Spinal cord (tissue), 10 donors: Measurements from ENCODE around the gene TSHZ3. TPM values are rescaled to one million over a fixed set of nuclear protein-coding genes. Genes with fewer than 3 reads are reported as not detected.
A peak's percentile ranks its signal among the peaks of the same experiment; 100 is the strongest.

Experiments used
- DNase-seq, 6 donors: peaks; one replicate each; pipeline versions ENCODE4 v3.0.0 to v3.0.0-alpha.2; 2013 to 2015; ENCODE audit warnings: low spot score in 6 of 6, low read depth in 4 of 6
- H3K27ac ChIP-seq: one replicate; pipeline ENCODE4 v1.5.1; 2013; ENCODE audit warnings: low read depth, low read length, control low read depth
- H3K27me3 ChIP-seq: one replicate; pipeline ENCODE4 v1.6.1; 2013; ENCODE audit warnings: low read length; ENCODE audit not compliant: control insufficient read depth, insufficient read depth
- H3K36me3 ChIP-seq: one replicate; pipeline ENCODE4 v1.6.1; 2013; ENCODE audit warnings: low read length; ENCODE audit not compliant: control insufficient read depth, insufficient read depth
- H3K4me1 ChIP-seq: one replicate; pipeline ENCODE4 v1.6.1; 2013; ENCODE audit warnings: low read length; ENCODE audit not compliant: control insufficient read depth, insufficient read depth
- H3K4me3 ChIP-seq: one replicate; pipeline ENCODE4 v1.5.1; 2013; ENCODE audit warnings: low read depth, low read length, control low read depth
- H3K9me3 ChIP-seq: one replicate; pipeline ENCODE4 v1.6.1; 2013; ENCODE audit warnings: low read length; ENCODE audit not compliant: control insufficient read depth, insufficient read depth
- WGBS: methylation state at CpG from one replicate; pipeline ENCODE4 v1.1.5; 2013; ENCODE audit warnings: missing lambda C conversion rate; ENCODE audit not compliant: insufficient coverage; 5-methylcytosine and 5-hydroxymethylcytosine counted together
- polyA plus RNA-seq, 2 donors: library from polyadenylated mRNA; unstranded; fragments of 120-200 nt; gene quantifications; one replicate each; pipeline ENCODE4 v1.2.1, GENCODE V29; 2013; ENCODE audit not compliant: insufficient read length in 2 of 2
- total RNA-seq, 2 donors: library from RNA; depleted of rRNA in 1 of 2; stranded (reverse); fragments of 120-200 nt in 1 of 2; fragments of >200 nt in 1 of 2; gene quantifications; one replicate each; pipeline versions ENCODE4 v1.2.3 to v1.2.4, GENCODE V29; 2013 to 2014
- donor health status: healthy.

The TSHZ3 gene
- total and polyA plus RNA-seq, 4 donors = 10.9 to 38.7 (median 27.8) TPM

DNA sequence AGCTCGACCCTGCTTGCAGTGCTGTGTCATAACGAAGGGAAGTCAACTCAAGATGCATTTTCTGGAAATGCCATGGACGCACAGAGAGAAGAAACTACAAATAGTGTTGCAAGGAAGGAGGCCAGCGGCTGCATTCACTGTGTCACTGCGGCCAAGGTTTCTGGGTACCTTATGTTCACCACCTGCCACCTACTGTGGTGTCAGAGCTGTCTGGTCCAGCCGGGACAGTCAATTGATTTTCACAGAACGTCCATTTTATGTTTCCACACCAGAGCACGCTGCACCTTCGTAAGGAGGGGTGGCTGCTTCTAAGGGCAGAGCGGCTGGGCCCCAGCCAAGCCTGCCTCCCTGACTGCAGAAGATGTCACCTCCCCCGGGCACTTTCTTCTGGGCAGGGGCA is 17.7 kb downstream of the TSHZ3 start:
- peak in 1 of 6 donors; percentile 35 for DNase-seq
- peaks cover 24% of the 10 kb centered on the region for H3K4me1 ChIP-seq
- H3K27ac ChIP-seq = no peak overlapping the region
- peaks cover 5% of the 10 kb centered on the region for H3K36me3 ChIP-seq
- H3K27me3 ChIP-seq = no peaks in the 10 kb centered on the region
- 56% methylated on average over 7 of the region's 11 CpGs for WGBS
- no peak overlapping the region for H3K4me3 ChIP-seq
- no peaks in the 10 kb centered on the region for H3K9me3 ChIP-seq

GRCh38 chr19:31330761-31331160 is 18.5 kb downstream of the TSHZ3 start:
- DNase-seq = no peak
- Histone ChIP-seq H3K4me1 (peaks cover 28% of the 10 kb centered on the region), H3K27ac (no peak overlapping the region), H3K4me3 (no peak overlapping the region), H3K27me3 (no peaks in the 10 kb centered on the region), H3K36me3 (peaks cover 5% of the 10 kb centered on the region), H3K9me3 (no peaks in the 10 kb centered on the region)
- WGBS = 76% methylated on average over 9 of the region's 12 CpGs

GRCh38 chr19:31330237-31330636 is 19.0 kb downstream of the TSHZ3 start:
- peaks cover 27% of the 10 kb centered on the region for H3K4me1 ChIP-seq
- no peaks in the 10 kb centered on the region for H3K27me3 ChIP-seq
- H3K9me3 ChIP-seq = no peaks in the 10 kb centered on the region
- 90% methylated on average over 9 of the region's 10 CpGs for WGBS
- H3K4me3 ChIP-seq = no peak overlapping the region
- DNase-seq = no peak
- H3K36me3 ChIP-seq = peaks cover 6% of the 10 kb centered on the region
- no peak overlapping the region for H3K27ac ChIP-seq

GRCh38 chr19:31329819-31330218 is 19.4 kb downstream of the TSHZ3 start:
- no peaks in the 10 kb centered on the region for H3K9me3 ChIP-seq
- H3K36me3 ChIP-seq = peaks cover 6% of the 10 kb centered on the region
- 100% methylated on average over 1 of the region's 4 CpGs for WGBS
- H3K4me3 ChIP-seq = no peak overlapping the region
- DNase-seq = no peak
- H3K4me1 ChIP-seq = peaks cover 25% of the 10 kb centered on the region
- H3K27me3 ChIP-seq = no peaks in the 10 kb centered on the region
- no peak overlapping the region for H3K27ac ChIP-seq

- H3K27ac ChIP-seq = no peak overlapping the region
- H3K27me3 ChIP-seq = no peaks in the 10 kb centered on the region
- 74% methylated on average over 3 of the region's 4 CpGs for WGBS
- peaks cover 20% of the 10 kb centered on the region for H3K4me1 ChIP-seq
- H3K9me3 ChIP-seq = no peaks in the 10 kb centered on the region
- H3K36me3 ChIP-seq = peaks cover 6% of the 10 kb centered on the region
- no peak for DNase-seq
- no peak overlapping the region for H3K4me3 ChIP-seq
These were observed 21.0 kb downstream of the TSHZ3 start for GRCh38 chr19:31328238-31328637.

GRCh38 chr19:31326329-31327028 is 22.8 kb downstream of the TSHZ3 start:
- WGBS = 54% methylated on average over 11 of the region's 14 CpGs
- no peak overlapping the region for H3K4me3 ChIP-seq
- no peaks in the 10 kb centered on the region for H3K9me3 ChIP-seq
- no peaks in the 10 kb centered on the region for H3K27me3 ChIP-seq
- DNase-seq = peak in 1 of 6 donors; percentile 45
- H3K36me3 ChIP-seq = peaks cover 6% of the 10 kb centered on the region
- H3K4me1 ChIP-seq = peaks cover 17% of the 10 kb centered on the region
- H3K27ac ChIP-seq = no peak overlapping the region

DNA sequence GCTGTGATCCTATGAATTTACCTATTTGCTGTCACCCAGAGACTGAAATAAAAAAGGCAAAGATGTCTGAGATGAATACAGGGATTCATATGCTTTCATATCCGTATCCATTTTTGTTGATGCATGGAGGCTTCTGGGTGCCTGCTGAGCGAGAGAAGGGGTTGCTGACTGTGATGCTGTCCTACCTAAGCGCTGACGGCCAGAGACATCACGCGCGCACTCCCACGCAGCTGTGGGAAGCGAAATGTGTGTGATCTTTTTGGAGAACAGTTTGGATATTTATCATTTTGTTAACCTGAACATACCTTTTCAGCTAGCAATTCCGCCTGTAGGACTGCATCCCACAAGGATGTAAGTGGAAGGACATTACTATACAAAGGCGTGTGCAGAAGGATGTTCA is 23.9 kb downstream of the TSHZ3 start:
- Histone ChIP-seq H3K9me3 (no peaks in the 10 kb centered on the region), H3K36me3 (peaks cover 5% of the 10 kb centered on the region), H3K27me3 (no peaks in the 10 kb centered on the region), H3K4me3 (no peak overlapping the region), H3K4me1 (peaks cover 6% of the 10 kb centered on the region), H3K27ac (no peak overlapping the region)
- DNase-seq = peak in 1 of 6 donors; percentile 39
- 96% methylated on average over 2 of the region's 11 CpGs for WGBS

GRCh38 chr19:31319465-31319864 is 29.8 kb downstream of the TSHZ3 start:
- Histone ChIP-seq H3K9me3 (no peaks in the 10 kb centered on the region), H3K4me1 (peaks cover 32% of the 10 kb centered on the region), H3K36me3 (no peaks in the 10 kb centered on the region), H3K27ac (no peak overlapping the region), H3K4me3 (no peak overlapping the region), H3K27me3 (no peaks in the 10 kb centered on the region)
- peak in 1 of 6 donors; percentile 35 for DNase-seq
- 46% methylated on average over 3 of the region's 3 CpGs for WGBS

- Histone ChIP-seq H3K9me3 (no peaks in the 10 kb centered on the region), H3K27ac (no peak overlapping the region), H3K4me3 (no peak overlapping the region), H3K27me3 (no peaks in the 10 kb centered on the region), H3K4me1 (peaks cover 36% of the 10 kb centered on the region), H3K36me3 (peaks cover 4% of the 10 kb centered on the region)
- DNase-seq = peak in 1 of 6 donors; percentile 48
- 68% methylated on average over 2 of the region's 6 CpGs for WGBS
These were observed 30.3 kb downstream of the TSHZ3 start for GRCh38 chr19:31318790-31319425.

- 41% methylated on average over 9 of the region's 11 CpGs for WGBS
- Histone ChIP-seq H3K9me3 (no peaks in the 10 kb centered on the region), H3K36me3 (peaks cover 10% of the 10 kb centered on the region), H3K27ac (peak overlapping the region; percentile 50), H3K4me1 (peaks cover 46% of the 10 kb centered on the region), H3K27me3 (no peaks in the 10 kb centered on the region), H3K4me3 (no peak overlapping the region)
- peak in 1 of 6 donors; percentile 52 for DNase-seq
These were observed 31.7 kb downstream of the TSHZ3 start for GRCh38 chr19:31317570-31317969.
